ENCODE data around the gene GLT1D1. TPM values are rescaled to one million over a fixed set of nuclear protein-coding genes. Genes with fewer than 3 reads are reported as not detected.

Gene GLT1D1
- total and polyA plus RNA-seq, 2 of the 8 experiments (the other 6 are each of a cell fraction or from before 2014, with no cell fraction given), result 1.5 to 3.6 TPM

GRCh38 chr12:128944956-128945355 is 91.7 kb downstream of the GLT1D1 start:
- Histone ChIP-seq H4K8ac (ENCODE audit: extremely low read depth, insufficient read depth, low read length) (no peak overlapping the region), H3K9me3 (ENCODE audit: insufficient read depth in 2 of 2, low read depth in 1 of 2, low read length in 1 of 2) (no peaks in the 10 kb centered on the region), H2BK15ac (ENCODE audit: low read length) (no peak overlapping the region), H3K4me3 (ENCODE audit: extremely low read depth in 1 of 4, insufficient read depth in 2 of 4, low read depth in 3 of 4, low read length in 4 of 4) (no peak overlapping the region), H3K4ac (replicated peaks; ENCODE audit: insufficient read length, low read depth, low read length) (no peak overlapping the region), H3K27ac (ENCODE audit: low read depth, low read length) (no peak overlapping the region), H3K4me1 (replicated peaks in 1 of 4; ENCODE audit: control insufficient read depth in 3 of 4, insufficient read depth in 4 of 4, low read length in 3 of 4) (no peaks in the 10 kb centered on the region; a peak in 1 of 7 replicates), H2AK5ac (ENCODE audit: low read depth, low read length) (no peak overlapping the region), H2AFZ (ENCODE audit: low read length) (no peak overlapping the region), H3K23me2 (ENCODE audit: low read depth, low read length) (no peaks in the 10 kb centered on the region), H3K27me3 (replicated peaks in 1 of 4; ENCODE audit: control insufficient read depth in 3 of 4, extremely low read depth in 1 of 4, insufficient read depth in 3 of 4, low read length in 3 of 4) (no peaks in the 10 kb centered on the region), H2BK120ac (replicated peaks; ENCODE audit: low read depth, low read length) (no peak overlapping the region), H3K14ac (ENCODE audit: insufficient read length) (no peak overlapping the region), H3K36me3 (ENCODE audit: control insufficient read depth in 2 of 4, insufficient read depth in 4 of 4, low read length in 3 of 4) (no peaks in the 10 kb centered on the region), H2BK5ac (ENCODE audit: low read depth, low read length) (no peak overlapping the region), H4K91ac (replicated peaks; ENCODE audit: insufficient read length, low read length) (no peak overlapping the region), H3K4me2 (ENCODE audit: insufficient read depth in 1 of 2, low read depth in 2 of 2, low read length in 2 of 2) (no peak overlapping the region), H3K23ac (ENCODE audit: insufficient read length) (no peak overlapping the region), H2BK12ac (ENCODE audit: low read depth, low read length) (no peak overlapping the region), H3K56ac (replicated peaks; ENCODE audit: insufficient read length, low read depth, low read length) (no peak overlapping the region), H3K79me2 (ENCODE audit: control insufficient read depth in 1 of 2, insufficient read depth in 2 of 2, low read length in 2 of 2) (no peaks in the 10 kb centered on the region), H2BK20ac (ENCODE audit: low read length) (no peak overlapping the region), H4K20me1 (replicated peaks in 1 of 2; ENCODE audit: control insufficient read depth in 1 of 2, insufficient read depth in 2 of 2, low read length in 2 of 2) (peaks cover 0 to 1% of the 10 kb centered on the region in 2 experiments), H3K18ac (ENCODE audit: extremely low read depth, low read length) (no peak overlapping the region), H3K9ac (replicated peaks in 1 of 4; ENCODE audit: extremely low read depth in 1 of 4, low read depth in 3 of 4, low read length in 3 of 4) (no peak overlapping the region), H4K5ac (ENCODE audit: insufficient read length, low read depth, low read length) (no peak overlapping the region), H3K79me1 (ENCODE audit: low read depth, low read length) (no peaks in the 10 kb centered on the region)
- CTCF ChIA-PET (ENCODE audit: partially characterized antibody), result no interaction called here
- POLR2A ChIA-PET (ENCODE audit: partially characterized antibody), result no interaction called here
- no peak for TF ChIP-seq MAFK (IDR thresholded peaks at IDR 0.05; ENCODE audit: low read depth, low read length)
- FAIRE-seq (no peak), DNase-seq (ENCODE audit: low read depth in 1 of 2, low spot score in 2 of 2) (no peak)
- 93% methylated on average over 25 of the region's 27 CpGs; no CpG with 5 or more reads in 1 of the 2 experiments for WGBS, 2 experiments (ENCODE audit: extremely low coverage in 1 of 2, insufficient coverage in 1 of 2, insufficient read length in 1 of 2, insufficient replicate concordance in 2 of 2, low coverage in 1 of 2, low lambda C conversion rate in 2 of 2, missing lambda C conversion rate in 1 of 2)

Measured in H1 (cell line).